H54 (cell line): ENCODE data around the gene COA3.

Experiments used
- DNase-seq: peaks from one replicate; pipeline ENCODE4 v3.0.0; 2011; ENCODE audit warnings: low spot score, mixed read lengths; ENCODE audit not compliant: insufficient read length
- FAIRE-seq: peaks from 3 replicates; lab custom pipeline; 2011; peaks lifted over from hg19 to GRCh38; lab: Jason Lieb, UNC
- POLR2A ChIP-seq: IDR thresholded peaks from 2 replicates; pipeline ENCODE4 v1.6.1; 2011; ENCODE audit warnings: low read depth, mild to moderate bottlenecking, low read length

Gene COA3

GRCh38 chr17:42798011-42798382 lies 507 bp downstream of the COA3 start:
- TF ChIP-seq POLR2A: no peak
- FAIRE-seq: no peak
- DNase-seq: no peak

- FAIRE-seq: no peak
- TF ChIP-seq POLR2A: no peak
- DNase-seq: no peak
Observed at GRCh38 chr17:42797067-42798007, 1.2 kb downstream of the COA3 start.

- FAIRE-seq: no peak
- no peak for TF ChIP-seq POLR2A
- no peak for DNase-seq
Observed at GRCh38 chr17:42796066-42796758, 2.3 kb downstream of the COA3 start.

GRCh38 chr17:42795465-42795864 lies 3.0 kb downstream of the COA3 start:
- no peak for DNase-seq
- FAIRE-seq: no peak
- TF ChIP-seq POLR2A: no peak

GRCh38 chr17:42795061-42795460 lies 3.4 kb downstream of the COA3 start:
- FAIRE-seq: no peak
- DNase-seq: no peak
- no peak for TF ChIP-seq POLR2A

GRCh38 chr17:42792545-42792944 lies 6.0 kb downstream of the COA3 start:
- FAIRE-seq (no peak), DNase-seq (no peak)
- no peak for TF ChIP-seq POLR2A

- no peak for FAIRE-seq
- TF ChIP-seq POLR2A: no peak
- DNase-seq: no peak
Observed at GRCh38 chr17:42791948-42792347, 6.6 kb downstream of the COA3 start.

- no peak for DNase-seq
- no peak for FAIRE-seq
- TF ChIP-seq POLR2A: no peak
Observed at GRCh38 chr17:42787266-42787665, 11.2 kb downstream of the COA3 start.

GRCh38 chr17:42784811-42785592 lies 13.5 kb downstream of the COA3 start:
- DNase-seq (no peak), FAIRE-seq (no peak)
- no peak for TF ChIP-seq POLR2A

GRCh38 chr17:42784409-42784808 lies 14.1 kb downstream of the COA3 start:
- DNase-seq: no peak
- FAIRE-seq: no peak
- TF ChIP-seq POLR2A: no peak

GRCh38 chr17:42783791-42784138 lies 14.7 kb downstream of the COA3 start:
- no peak for TF ChIP-seq POLR2A
- DNase-seq: no peak
- no peak for FAIRE-seq

- FAIRE-seq (peak; percentile 81), DNase-seq (peak; percentile 82)
- TF ChIP-seq POLR2A: no peak
Observed at GRCh38 chr17:42783062-42783790, 15.3 kb downstream of the COA3 start.
